ENCODE results near the gene RARA.
"Not testable (repeated sequence)": the region's sequence is repeated elsewhere in the genome, so short reads cannot be mapped to it uniquely, and the experiment has no call there.

RARA gene

GRCh38 chr17:40299159-40299757 is 9.7 kb upstream of the RARA start:
- not testable (repeated sequence) for DNase-seq

DNA sequence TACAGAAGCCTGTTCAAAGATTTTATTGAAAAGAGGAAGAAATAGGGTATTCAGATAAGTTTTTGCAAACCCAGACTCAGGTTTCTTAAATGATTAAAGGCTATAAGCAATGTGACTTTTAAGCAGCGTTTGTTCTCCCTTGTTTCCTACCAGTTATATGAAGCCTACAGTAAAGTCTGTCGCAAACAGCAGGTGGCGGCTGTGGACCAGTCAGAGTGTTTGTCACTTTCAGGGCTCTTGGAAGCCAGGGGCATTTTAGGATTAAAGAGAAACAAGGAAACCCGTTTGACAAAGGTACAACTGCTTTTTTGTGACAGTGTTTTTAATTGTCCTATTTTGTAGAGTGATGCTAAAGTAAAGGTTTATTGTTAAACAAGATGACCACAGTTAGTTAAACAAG is 7.7 kb upstream of the RARA start:
- peak; percentile 37 for DNase-seq

DNA sequence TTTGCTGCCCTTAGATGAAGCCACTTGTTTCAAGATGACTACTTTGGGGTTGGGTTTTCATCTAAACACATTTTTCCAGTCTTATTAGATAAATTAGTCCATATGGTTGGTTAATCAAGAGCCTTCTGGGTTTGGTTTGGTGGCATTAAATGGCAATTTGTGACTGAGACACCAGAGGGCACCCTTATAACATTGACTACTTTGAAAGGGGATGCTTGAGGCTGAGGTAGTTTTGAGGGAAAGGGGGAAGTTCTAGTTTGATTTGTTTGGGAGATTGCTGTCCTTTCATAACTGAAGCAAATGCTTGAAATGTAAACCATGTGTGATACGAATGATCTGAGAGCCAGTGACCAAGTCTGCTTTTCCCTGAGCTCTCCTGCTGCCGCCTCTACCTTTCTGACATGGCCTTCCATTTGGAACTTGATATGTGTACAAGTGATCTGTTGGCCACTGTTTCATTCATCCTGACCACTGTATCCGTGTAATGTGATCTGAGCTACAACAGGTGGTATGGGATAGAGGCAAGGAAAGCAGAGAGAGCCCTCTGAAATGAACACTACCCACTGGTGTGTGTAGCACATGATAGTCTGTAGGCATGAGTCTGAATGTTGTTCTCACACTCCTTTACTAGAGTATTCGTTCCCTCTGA is 5.8 kb upstream of the RARA start:
- DNase-seq: no peak

GRCh38 chr17:40303708-40304551 is 5.0 kb upstream of the RARA start:
- DNase-seq: no peak

GRCh38 chr17:40304552-40304863 is 4.5 kb upstream of the RARA start:
- not testable (repeated sequence) for DNase-seq

GRCh38 chr17:40304866-40305265 is 4.1 kb upstream of the RARA start:
- not testable (repeated sequence) for DNase-seq

DNA sequence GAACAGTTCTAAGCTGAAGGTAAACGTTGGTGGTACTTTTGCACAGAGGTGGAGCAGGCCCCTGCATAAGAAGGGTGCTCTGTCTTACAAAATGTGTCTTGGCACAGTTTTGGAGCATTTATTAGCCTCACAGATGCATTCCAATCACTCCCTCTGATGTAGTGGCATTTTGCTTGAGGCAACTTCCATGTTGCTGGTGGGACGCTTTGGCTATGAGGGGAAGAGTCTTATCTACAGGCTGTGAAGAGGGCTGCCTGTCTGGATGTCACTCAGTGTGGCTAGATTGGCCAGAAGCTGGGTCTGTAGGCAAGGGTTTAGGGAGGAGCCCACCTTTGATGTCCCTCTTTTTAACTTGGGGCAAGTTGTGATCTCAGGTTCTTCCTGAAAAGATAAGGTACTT is 2.6 kb upstream of the RARA start:
- DNase-seq: no peak

DNA sequence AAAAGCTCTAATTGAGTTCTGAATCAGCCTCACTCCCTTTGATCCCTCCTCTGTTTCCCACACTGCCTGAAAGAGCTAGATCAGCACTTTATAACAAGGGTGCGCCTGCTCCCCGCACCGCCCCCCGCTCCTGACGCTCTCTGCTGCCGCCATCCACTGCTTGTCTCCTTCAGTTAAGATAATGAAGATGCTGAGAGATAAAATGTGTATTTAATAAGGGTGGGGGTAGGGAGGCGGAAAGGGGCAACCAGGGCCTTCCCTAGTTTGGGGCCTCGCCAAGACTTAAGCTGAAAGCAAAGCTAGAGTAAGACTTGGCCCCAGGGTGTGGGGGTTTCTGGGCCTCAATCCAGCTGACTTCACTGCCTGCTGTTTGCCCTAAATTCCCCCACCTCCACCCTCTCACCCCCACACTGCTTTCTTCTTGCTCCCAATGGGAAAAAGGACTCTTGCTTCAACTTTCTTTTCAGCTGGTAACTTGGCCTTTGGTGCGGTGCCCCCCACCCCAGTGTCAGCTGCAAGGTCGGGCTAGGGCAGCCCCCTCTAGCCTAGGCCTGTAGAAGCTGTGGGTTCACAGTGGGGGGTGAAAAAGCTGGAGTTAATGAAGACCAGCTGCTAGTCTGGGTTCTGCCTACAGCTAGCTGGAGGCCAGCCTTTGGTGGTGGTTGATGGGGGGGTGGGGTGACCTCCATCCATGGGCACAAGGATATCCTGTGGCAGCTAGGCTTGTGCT is 1.8 kb upstream of the RARA start:
- no peak for DNase-seq

- DNase-seq: no peak
Observed at GRCh38 chr17:40307740-40308239, 1.2 kb upstream of the RARA start.

DNA sequence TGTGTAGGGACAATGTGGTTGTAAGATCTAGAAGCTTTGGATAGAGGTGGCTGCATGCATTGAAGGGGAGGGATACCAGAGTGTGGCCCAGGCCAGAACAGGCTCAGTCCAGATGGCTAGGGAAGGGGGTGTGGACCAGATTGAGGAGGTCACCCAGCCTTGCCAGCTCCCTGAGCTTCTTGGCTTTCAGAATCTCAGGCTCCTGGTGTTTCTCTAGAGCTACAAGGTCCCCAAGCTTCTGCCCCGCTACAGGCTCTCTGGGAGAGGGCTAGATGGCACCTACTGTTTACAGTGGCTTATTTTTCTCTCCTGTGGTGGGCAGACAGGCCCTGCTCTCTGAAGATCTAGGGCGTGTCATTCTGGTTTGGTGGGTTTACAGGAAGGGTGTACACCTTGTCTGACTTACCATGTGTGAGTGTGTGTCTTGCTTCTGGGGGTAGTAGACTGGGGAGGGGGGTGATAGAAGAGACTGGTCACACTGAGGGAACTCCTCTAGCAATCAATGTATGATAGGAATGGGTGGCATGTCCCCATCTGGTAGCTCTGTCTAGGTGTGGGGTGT is 1.1 kb downstream of the RARA start:
- no peak for DNase-seq

DNA sequence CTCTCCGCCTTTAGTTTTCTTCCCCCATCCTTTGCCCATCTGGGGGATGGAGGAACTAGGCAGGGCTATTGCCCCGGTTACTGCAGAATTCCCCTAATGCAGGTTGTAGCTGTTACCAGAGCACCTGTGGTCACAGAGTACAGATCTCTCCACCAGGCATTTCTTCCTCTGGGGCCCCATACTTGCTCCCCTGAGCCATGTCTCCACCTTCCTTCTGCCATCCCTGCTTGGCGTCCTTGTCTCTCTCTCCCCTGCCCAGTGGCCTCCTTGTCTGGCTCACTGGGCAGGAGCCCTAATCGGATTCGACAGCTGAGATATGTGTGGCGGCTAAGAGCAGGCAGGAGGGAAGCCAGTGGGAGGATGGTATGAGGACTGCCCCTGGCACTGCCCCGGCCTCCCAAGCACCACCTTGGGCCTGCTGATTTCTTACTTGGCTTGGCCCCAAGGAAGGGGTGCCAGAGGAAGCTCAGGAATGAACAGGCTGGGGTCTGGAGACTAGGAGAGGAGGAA is 2.0 kb downstream of the RARA start:
- DNase-seq: no peak

DNA sequence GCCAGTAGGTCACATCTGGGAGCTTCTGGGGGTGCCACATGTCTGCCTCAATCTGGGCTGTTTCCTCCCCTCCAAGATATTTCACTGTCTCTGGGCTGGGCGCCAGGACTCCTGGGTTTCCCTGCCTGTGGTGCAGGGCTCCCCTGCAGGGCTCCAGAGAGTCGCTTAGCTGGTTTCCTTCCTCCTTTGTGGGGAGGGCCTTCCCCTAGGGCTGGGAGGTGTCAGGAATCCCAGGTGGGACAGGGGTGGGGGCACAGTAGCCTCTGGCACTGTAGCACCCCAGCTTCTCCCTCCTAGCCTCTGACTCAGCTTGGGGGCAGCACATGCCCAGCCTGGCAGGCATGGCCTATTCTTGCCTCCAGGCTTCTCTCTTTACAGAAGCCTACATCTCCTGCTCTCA is 2.6 kb downstream of the RARA start:
- DNase-seq: no peak

DNA sequence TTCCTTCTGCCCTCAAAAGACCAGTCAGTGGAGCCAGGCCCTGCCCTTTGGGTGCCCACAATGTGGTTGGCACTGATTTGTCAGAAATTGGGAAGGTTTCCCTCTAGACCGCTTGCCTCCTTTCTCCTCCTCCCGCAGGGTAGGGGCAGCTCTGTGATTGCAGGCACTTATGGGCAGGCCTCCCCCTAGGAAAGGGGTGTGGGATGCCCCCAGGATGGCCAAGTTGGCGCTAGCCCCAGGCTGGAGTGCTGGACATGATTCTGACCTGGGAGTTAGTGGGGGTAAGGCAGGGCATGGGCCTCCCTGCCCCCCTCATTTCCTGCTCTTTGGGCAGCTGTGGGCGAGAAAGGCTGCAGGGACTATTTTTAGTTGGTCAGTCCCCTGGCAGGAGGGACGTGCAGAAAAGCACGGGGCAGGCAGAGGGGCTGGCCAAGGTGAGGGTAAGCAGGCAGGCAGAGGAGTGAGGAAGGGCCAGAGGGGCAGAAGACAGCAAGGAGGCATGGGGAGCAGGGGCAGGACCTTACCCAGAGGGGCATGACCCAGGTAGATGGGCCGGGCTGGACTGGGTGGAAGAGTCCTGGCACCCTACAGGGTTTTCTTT is 3.3 kb downstream of the RARA start:
- no peak for DNase-seq

- no peak for DNase-seq
Observed at GRCh38 chr17:40312893-40313667, 4.1 kb downstream of the RARA start.

DNA sequence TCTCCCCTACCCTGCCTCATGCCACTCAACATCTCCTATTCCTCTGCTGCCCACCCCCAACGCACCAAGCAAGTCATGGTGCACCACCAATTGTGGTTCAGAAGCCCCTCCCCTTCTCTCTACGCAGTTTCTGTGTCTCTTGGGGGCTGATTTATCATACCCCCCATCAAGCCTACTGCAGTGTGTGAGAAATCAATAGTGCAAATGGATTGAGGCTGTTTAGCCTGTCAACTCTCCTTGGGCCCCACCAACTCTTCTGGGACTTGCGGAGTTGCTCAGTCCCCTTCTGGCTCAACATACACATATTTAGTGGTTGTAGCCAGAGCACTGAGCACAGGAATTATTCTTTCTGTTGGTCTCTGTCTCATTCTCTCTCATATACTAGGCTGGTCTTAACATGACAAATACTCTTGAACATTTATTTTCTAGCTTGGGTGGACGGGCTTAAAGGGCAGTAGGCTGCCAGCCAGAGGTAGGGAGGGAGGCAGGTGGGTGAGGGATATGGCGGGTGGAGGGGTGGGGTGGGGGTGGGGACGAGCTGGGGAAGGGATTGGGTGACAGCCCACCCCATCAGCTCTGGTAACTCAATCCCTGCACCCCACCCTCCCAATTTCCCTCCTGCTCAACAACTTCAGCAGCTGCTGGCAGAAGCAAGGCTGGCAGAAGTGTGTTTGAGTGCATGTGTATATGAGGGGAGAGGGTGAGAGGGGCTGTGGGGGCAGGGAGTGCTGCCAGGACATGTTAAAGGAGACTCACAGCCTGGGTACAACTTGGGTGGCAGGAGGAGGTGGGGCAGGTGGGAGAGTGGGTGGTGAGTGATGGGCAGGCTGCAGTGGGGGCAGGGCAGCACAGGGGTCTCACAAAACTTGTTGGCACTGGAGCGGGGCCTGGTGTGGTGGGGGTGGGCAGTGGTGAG is 4.9 kb downstream of the RARA start:
- DNase-seq: no peak

- DNase-seq: peak; percentile 82
Observed at GRCh38 chr17:40314584-40314956, 5.6 kb downstream of the RARA start.

- DNase-seq: no peak
Observed at GRCh38 chr17:40315206-40315605, 6.2 kb downstream of the RARA start.

DNA sequence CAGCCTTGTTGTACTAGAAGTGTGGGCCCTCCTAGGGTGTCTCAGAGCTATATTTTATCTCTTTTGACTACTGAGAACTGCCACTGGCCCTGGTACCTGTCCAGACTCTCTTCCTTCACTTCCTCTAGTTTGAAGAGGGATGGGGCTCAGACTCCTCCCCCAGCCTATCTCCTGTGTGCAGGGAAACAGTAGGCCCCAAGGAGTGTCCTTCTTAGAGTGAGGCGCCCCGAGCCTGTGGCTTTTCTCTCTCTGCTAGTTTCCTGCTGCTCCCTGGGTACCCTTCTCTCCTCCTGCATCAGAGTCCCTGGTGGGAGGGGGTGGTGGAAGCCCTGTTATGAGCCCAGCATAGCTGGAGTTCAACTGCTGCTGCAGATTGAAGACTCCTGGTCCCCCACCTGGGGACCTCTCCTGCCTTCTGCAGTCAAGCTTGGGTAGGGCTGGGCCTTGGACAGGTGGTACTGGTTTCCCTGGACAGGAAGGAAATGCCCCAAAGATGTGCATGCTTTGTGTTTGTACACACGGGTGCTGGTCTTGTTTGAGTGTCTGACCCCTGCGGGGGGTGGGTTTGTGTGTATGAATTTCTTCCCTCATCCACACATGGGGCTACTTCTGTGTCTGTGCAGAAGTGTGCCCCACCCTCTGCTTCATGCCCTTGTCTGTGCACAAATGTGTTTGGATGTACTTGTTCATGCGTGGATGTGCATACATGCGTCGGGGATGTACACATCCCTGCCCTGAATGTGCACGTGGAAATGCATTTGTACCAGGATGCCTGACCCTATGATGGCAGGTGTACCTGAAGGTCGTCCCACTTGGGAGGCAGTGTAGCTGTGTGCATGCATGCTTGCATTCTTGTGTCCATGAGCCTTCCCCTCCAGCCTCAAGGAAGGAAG is 6.9 kb downstream of the RARA start:
- DNase-seq: no peak

DNA sequence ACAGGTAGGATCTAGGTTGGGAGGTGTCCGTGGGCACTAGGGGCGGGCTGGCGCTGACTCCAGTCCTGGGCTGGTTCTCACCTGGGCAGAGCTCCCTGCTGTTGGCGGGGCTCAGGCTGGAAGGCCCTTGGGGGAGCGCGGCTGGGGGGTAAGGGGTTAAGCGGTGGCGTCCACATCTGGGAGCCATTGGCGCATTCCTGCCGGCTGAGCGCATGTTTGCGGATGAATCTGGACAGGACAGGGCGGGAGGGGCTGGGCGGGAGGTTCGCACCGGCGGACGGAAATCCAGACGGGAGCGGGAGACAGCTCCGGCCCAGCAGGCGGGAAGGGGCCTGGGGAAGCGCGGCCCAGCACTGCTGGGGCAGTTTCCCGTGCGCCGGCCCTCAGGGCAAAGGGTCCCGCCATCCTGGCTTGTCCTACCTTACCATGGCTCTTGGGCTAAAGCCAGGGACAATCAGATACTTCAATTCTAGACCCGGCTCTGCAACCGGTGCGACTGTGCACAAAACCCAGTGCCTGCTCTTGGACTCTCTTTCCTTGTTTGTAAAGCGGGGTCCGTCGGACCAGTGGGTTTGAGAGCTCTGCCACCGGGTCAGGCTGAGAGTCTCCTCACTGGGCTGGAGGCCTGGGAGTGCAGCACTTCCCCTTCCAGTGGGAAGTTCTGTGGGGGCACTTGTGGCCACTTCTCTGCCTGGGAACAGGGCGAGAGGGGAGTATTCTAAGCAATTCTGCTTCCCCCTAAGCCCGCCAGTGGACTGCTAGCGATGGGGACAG is 7.8 kb downstream of the RARA start:
- DNase-seq: no peak
